ENCODE results near the gene LEPROT. TPM values are rescaled to one million over a fixed set of nuclear protein-coding genes. Genes with fewer than 3 reads are reported as not detected.

LEPROT gene
- total and polyA plus RNA-seq, 10 of the 15 experiments (the other 5 are each of a cell fraction or from before 2014, with no cell fraction given): 14.9 to 38.1 (median 17.4) TPM

GRCh38 chr1:65480684-65481405, 60.4 kb downstream of the LEPROT start:
- Histone ChIP-seq H3K9me3 (replicated peaks; ENCODE audit: control insufficient read depth, insufficient read depth, low read length) (no peaks in the 10 kb centered on the region), H3K9ac (ENCODE audit: control insufficient read depth, insufficient read depth, low read length) (no peak overlapping the region), H3K4me3 (no peak overlapping the region; the same call in 1 of the 2 replicates), H4K20me1 (ENCODE audit: control insufficient read depth, insufficient read depth) (no peaks in the 10 kb centered on the region), H3K27ac (ENCODE audit: control insufficient read depth, insufficient read depth) (no peak overlapping the region), H3K27me3 (replicated peaks in 1 of 2; ENCODE audit: control insufficient read depth in 2 of 2, insufficient read depth in 2 of 2, low read length in 1 of 2) (no peaks in the 10 kb centered on the region), H3K4me2 (ENCODE audit: control insufficient read depth, insufficient read depth) (no peak overlapping the region), H3K4me1 (ENCODE audit: control insufficient read depth, insufficient read depth, low read length) (no peaks in the 10 kb centered on the region), H3K36me3 (ENCODE audit: control insufficient read depth in 2 of 2, insufficient read depth in 2 of 2, low read length in 1 of 2) (no peaks in the 10 kb centered on the region), H3K79me2 (ENCODE audit: control insufficient read depth, insufficient read depth, low read length) (no peaks in the 10 kb centered on the region), H2AFZ (ENCODE audit: control insufficient read depth, low read depth, low read length) (no peak overlapping the region)
- ChIA-PET RAD21 (ENCODE audit: unreplicated experiment) (no interaction called here), CTCF (interaction anchor here (0.6 to 1.2 kb wide), 3 partner anchors 11 to 245 kb away, joined by 3 to 5 read pairs (median 3); no protein-coding TSS in a partner anchor), SMC1A (ENCODE audit: uncharacterized antibody, unreplicated experiment) (interaction anchor here (0.6 to 1.5 kb wide), 4 partner anchors 11 to 42 kb away, joined by 3 to 6 read pairs (median 4); no protein-coding TSS in a partner anchor), POLR2A (no interaction called here)
- TF ChIP-seq IKZF2 (IDR thresholded peaks at IDR 0.05): no peak
- TF ChIP-seq BHLHE40 (IDR thresholded peaks at IDR 0.05; ENCODE audit: borderline replicate concordance in 1 of 2, low read depth in 2 of 2, low read length in 1 of 2): peak in 1 of 2 experiments; percentile 12; a peak in 1 of 4 replicates
- no TSS peak for BruUV-seq (replicated peaks)
- no peak for ATAC-seq
- no peak for FAIRE-seq
- no peak for DNase-seq (ENCODE audit: low read depth, low spot score)
- WGBS (ENCODE audit: insufficient coverage, insufficient replicate concordance, low lambda C conversion rate, missing lambda C conversion rate): 31% methylated on average over 4 of the region's 4 CpGs
- intact Hi-C loops (cut with micrococcal nuclease; ENCODE audit: unreplicated experiment): no loop called here
- in situ Hi-C loops (cut with MboI): no loop called here

GRCh38 chr1:65483993-65484754, 63.7 kb downstream of the LEPROT start:
- Histone ChIP-seq H4K20me1 (ENCODE audit: control insufficient read depth, insufficient read depth) (no peaks in the 10 kb centered on the region), H3K4me3 (no peak overlapping the region), H3K79me2 (ENCODE audit: control insufficient read depth, insufficient read depth, low read length) (no peaks in the 10 kb centered on the region), H3K9ac (ENCODE audit: control insufficient read depth, insufficient read depth, low read length) (no peak overlapping the region), H3K27ac (ENCODE audit: control insufficient read depth, insufficient read depth) (no peak overlapping the region), H2AFZ (ENCODE audit: control insufficient read depth, low read depth, low read length) (no peak overlapping the region), H3K36me3 (ENCODE audit: control insufficient read depth in 2 of 2, insufficient read depth in 2 of 2, low read length in 1 of 2) (no peaks in the 10 kb centered on the region), H3K4me2 (ENCODE audit: control insufficient read depth, insufficient read depth) (no peak overlapping the region), H3K9me3 (replicated peaks; ENCODE audit: control insufficient read depth, insufficient read depth, low read length) (no peaks in the 10 kb centered on the region), H3K4me1 (ENCODE audit: control insufficient read depth, insufficient read depth, low read length) (no peaks in the 10 kb centered on the region), H3K27me3 (replicated peaks in 1 of 2; ENCODE audit: control insufficient read depth in 2 of 2, insufficient read depth in 2 of 2, low read length in 1 of 2) (no peaks in the 10 kb centered on the region)
- BruUV-seq (replicated peaks): no TSS peak
- SMC1A ChIA-PET (ENCODE audit: uncharacterized antibody, unreplicated experiment): no interaction called here
- ATAC-seq (no peak), DNase-seq (ENCODE audit: low read depth, low spot score) (no peak), FAIRE-seq (no peak)
- RAD21 ChIA-PET (ENCODE audit: unreplicated experiment): no interaction called here
- 36% methylated on average over 8 of the region's 8 CpGs for whole genome bisulfite sequencing (ENCODE audit: insufficient coverage, insufficient replicate concordance, low lambda C conversion rate, missing lambda C conversion rate)
- POLR2A ChIA-PET: no interaction called here
- intact Hi-C loops (cut with micrococcal nuclease; ENCODE audit: unreplicated experiment): no loop called here
- CTCF ChIA-PET: no interaction called here
- in situ Hi-C loops (cut with MboI): no loop called here
- TF ChIP-seq NFYA (IDR thresholded peaks at IDR 0.05; ENCODE audit: borderline replicate concordance, low read depth, low read length): no peak
- TF ChIP-seq TBL1XR1 (IDR thresholded peaks at IDR 0.05; ENCODE audit: low read depth, low read length): no peak
- no peak for TF ChIP-seq ZBTB4 (CRISPR knock-in tag; IDR thresholded peaks at IDR 0.05)
- TF ChIP-seq MTA3 (IDR thresholded peaks at IDR 0.05; ENCODE audit: borderline replicate concordance, low read length): no peak
- TF ChIP-seq KDM1A (IDR thresholded peaks at IDR 0.05; ENCODE audit: borderline replicate concordance): no peak
- TF ChIP-seq ELK1 (IDR thresholded peaks at IDR 0.05; ENCODE audit: low read depth, low read length): no peak
- no peak for TF ChIP-seq FOXK2 (IDR thresholded peaks at IDR 0.05)
- TF ChIP-seq CREM (IDR thresholded peaks at IDR 0.05; ENCODE audit: low read depth): no peak
- no peak for TF ChIP-seq SIN3A (IDR thresholded peaks at IDR 0.05; ENCODE audit: low read depth, low read length)
